Ovary (tissue), 3 donors: ENCODE results near the gene STAMBPL1.

Source experiments
- EP300 ChIP-seq: sonication (generic); formaldehyde crosslinking; IDR thresholded peaks from one replicate; pipeline ENCODE4 v1.6.1; 2017; ENCODE audit warnings: antibody characterized with exemption
- POLR2A ChIP-seq: fragments of 450-650 bp; IDR thresholded peaks from one replicate; pipeline ENCODE4 v1.6.1; 2017; ENCODE audit warnings: antibody characterized with exemption, mild to moderate bottlenecking, moderate library complexity
- TF ChIP-seq, protein P1 (sequence below), 3 donors: fragments of 450-650 bp in 2 of 3; fragments of 200-600 bp in 1 of 3; IDR thresholded peaks; one replicate each; pipeline versions ENCODE4 v1.5.1 to v1.8.0; 2016 to 2022; ENCODE audit warnings: antibody characterized with exemption in 3 of 3, mild to moderate bottlenecking in 1 of 3
- donor health status: DM: no; HTN: no; CAD: no.

DNA sequence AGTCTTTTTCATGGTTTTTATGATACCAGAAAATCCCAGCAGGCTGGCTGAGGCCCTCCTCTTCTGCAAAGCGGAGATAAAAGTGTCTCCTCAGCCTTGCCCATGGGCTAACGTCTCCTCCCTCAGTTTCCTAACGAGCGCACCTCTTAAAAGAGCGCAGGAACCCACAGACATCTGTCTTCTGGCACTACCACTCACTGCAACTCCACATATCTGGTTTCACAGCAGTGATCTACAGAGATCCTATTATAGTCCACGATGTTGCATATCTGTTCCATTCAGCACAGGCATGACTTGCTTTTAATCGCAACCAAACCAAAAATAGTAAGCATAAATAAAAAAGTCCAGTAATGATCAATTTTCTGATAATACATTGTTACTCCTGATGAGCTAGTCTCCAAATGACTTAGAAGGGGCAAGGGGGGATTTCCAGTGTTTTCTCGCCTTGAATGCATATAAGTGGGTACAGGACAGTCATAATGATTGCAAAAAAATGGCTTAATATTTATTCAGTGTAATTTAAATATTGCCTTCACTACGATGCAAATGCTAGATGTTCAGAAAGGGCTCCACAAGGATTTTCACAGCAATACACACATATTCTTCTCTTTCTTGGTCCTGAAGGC is 49.3 kb upstream of the STAMBPL1 start:
- TF ChIP-seq POLR2A = no peak
- TF ChIP-seq, protein P1, sequence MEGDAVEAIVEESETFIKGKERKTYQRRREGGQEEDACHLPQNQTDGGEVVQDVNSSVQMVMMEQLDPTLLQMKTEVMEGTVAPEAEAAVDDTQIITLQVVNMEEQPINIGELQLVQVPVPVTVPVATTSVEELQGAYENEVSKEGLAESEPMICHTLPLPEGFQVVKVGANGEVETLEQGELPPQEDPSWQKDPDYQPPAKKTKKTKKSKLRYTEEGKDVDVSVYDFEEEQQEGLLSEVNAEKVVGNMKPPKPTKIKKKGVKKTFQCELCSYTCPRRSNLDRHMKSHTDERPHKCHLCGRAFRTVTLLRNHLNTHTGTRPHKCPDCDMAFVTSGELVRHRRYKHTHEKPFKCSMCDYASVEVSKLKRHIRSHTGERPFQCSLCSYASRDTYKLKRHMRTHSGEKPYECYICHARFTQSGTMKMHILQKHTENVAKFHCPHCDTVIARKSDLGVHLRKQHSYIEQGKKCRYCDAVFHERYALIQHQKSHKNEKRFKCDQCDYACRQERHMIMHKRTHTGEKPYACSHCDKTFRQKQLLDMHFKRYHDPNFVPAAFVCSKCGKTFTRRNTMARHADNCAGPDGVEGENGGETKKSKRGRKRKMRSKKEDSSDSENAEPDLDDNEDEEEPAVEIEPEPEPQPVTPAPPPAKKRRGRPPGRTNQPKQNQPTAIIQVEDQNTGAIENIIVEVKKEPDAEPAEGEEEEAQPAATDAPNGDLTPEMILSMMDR (IDR thresholded peaks at IDR 0.05) = no peak
- no peak for TF ChIP-seq EP300
